ENCODE measurements around the gene SLC39A1. TPM values are rescaled to one million over a fixed set of nuclear protein-coding genes. Genes with fewer than 3 reads are reported as not detected.
A peak's percentile ranks its signal among the peaks of the same experiment; 100 is the strongest.

Gene SLC39A1
- total RNA-seq, 2 donors from 2014 or later: 76.8 to 90.9 TPM

DNA sequence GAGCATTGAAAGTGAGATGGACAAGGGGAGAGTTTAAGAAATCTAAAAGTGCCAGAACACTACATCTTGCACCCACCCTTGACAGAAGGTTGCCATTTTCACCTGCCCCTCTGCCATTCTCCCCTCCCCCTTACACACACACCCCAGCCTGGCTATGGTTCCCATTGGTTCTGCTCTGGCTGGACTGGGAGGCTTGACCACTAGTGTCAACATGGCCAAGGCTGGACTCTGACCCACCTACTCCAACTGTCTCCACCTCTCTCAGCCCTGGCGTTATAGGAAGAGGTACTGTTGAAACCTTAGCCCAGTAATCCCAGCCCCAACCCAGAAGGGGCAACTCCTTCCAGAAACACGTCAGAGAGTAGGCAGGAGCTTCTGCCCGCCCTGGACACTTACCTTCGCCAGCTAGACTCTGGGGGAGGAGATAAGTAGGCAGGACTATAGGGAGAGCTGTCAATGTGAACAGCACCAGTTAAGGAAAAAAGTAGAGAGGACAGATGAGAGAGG lies 9.4 kb downstream of the SLC39A1 start:
- Histone ChIP-seq H3K9ac (ENCODE audit: low read depth in 2 of 2, low read length in 2 of 2) (no peak overlapping the region), H3K4me1 (peaks cover 1% of the 10 kb centered on the region), H3K36me3 (peaks cover 5% of the 10 kb centered on the region), H3K27ac (no peak overlapping the region), H3K9me3 (no peaks in the 10 kb centered on the region), H3K27me3 (no peaks in the 10 kb centered on the region), H3K4me3 (no peak overlapping the region)
- DNase-seq: no peak
- TF ChIP-seq, protein P1, sequence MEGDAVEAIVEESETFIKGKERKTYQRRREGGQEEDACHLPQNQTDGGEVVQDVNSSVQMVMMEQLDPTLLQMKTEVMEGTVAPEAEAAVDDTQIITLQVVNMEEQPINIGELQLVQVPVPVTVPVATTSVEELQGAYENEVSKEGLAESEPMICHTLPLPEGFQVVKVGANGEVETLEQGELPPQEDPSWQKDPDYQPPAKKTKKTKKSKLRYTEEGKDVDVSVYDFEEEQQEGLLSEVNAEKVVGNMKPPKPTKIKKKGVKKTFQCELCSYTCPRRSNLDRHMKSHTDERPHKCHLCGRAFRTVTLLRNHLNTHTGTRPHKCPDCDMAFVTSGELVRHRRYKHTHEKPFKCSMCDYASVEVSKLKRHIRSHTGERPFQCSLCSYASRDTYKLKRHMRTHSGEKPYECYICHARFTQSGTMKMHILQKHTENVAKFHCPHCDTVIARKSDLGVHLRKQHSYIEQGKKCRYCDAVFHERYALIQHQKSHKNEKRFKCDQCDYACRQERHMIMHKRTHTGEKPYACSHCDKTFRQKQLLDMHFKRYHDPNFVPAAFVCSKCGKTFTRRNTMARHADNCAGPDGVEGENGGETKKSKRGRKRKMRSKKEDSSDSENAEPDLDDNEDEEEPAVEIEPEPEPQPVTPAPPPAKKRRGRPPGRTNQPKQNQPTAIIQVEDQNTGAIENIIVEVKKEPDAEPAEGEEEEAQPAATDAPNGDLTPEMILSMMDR (IDR thresholded peaks at IDR 0.05): no peak
- intact Hi-C loops (cut with DNase I): no loop called here

DNA sequence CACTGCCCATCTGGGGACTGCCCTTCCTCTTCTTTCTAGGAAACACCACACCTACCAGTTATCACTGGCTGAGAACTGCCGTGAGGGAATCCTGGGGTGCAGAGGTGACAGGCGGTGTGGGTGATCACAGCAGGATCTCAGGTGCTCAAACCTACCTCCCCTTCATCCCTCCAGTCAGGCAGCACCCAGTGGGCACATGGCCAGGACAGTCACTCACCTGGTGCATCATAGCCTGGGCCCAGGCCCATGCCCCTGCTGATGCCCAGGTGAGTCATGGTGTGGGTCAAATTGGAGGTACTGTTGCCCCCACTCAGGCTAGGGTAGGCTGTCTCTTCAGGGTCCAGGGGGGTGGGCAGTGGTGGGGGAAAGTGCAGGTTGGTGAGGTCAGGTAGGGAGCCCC lies 11.5 kb downstream of the SLC39A1 start:
- Histone ChIP-seq H3K27me3 (no peaks in the 10 kb centered on the region), H3K27ac (no peak overlapping the region), H3K9me3 (no peaks in the 10 kb centered on the region), H3K4me3 (no peak overlapping the region), H3K9ac (ENCODE audit: low read depth in 2 of 2, low read length in 2 of 2) (no peak overlapping the region), H3K36me3 (peaks cover 5% of the 10 kb centered on the region), H3K4me1 (peaks cover 3% of the 10 kb centered on the region)
- no peak for DNase-seq
- intact Hi-C loops (cut with DNase I): no loop called here
- TF ChIP-seq, protein P1 (IDR thresholded peaks at IDR 0.05): no peak

DNA sequence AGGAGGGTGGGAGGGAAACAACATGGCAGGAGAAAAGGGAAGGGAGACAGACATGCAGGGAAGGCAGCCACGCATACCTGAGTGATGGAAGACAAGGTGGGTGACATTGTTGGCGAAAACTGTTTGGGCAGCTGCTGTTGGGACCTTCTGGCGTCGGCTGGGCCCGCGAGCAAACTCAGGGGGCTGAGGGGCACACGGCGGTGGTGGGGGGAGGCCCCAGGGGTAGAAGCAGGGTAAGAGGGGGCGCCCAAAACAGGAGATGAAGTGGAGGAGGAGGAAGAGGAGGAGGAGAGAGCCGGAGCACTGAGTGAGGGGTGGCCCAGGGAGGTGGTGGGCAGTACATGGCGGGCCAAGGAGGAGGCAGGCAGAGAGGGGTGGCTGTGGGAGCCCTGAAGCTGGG lies 12.2 kb downstream of the SLC39A1 start:
- peaks cover 5% of the 10 kb centered on the region for H3K36me3 ChIP-seq

DNA sequence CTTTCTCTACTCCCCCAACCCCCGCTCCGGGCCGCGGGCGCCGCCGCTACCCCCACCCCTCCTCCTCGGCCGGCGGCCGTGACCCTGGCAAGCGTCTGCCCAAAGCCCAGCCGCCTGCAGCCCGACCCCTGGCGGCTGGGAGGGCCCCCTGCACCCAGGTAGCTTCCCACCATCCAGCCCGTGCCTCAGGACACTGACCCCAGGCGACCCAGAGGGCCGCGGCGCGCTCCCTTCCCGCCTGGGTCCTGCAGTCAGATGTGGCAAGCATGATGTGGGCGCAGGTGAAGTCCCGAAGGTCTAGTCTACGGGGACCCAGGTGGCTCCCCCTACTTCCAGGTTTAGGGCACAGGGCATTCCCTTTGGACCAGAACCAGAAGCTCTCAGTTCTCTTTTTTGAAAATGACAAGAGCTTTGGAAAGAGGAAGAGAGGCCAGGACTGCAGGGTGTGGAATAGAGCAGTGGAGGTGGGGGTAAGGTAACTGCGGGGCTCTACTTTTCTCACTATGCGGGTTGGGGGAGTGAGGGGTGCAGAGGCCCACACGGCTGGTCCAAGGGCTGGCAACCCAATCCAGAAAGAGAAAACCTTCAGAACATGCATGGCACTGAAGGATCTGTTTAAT lies 16.6 kb downstream of the SLC39A1 start, which contains the start of gene DENND4B:
DENND4B (minus strand) TSS at position 97 of the 620 bp plus-strand sequence. CDS start 2,344 bp downstream, outside the sequence.
- no peaks in the 10 kb centered on the region for H3K9me3 ChIP-seq
- H3K4me1 ChIP-seq: peaks cover 9% of the 10 kb centered on the region
- H3K9ac ChIP-seq (ENCODE audit: low read depth in 2 of 2, low read length in 2 of 2): peak within 1 kb of the TSS; percentile 90 to 98
- peak; percentile 85 for DNase-seq
- H3K27ac ChIP-seq: peak within 1 kb of the TSS; percentile 96
- H3K27me3 ChIP-seq: no peaks in the 10 kb centered on the region
- TF ChIP-seq, protein P1 (IDR thresholded peaks at IDR 0.05): peak; percentile 93
- H3K36me3 ChIP-seq: no peaks in the 10 kb centered on the region
- peak within 1 kb of the TSS; percentile 93 for H3K4me3 ChIP-seq
- intact Hi-C loops (cut with DNase I): loop anchor here (2.0 kb wide), 1 partner anchor 126 kb away; no protein-coding TSS in a partner anchor

More for the DNA sequence above, 12.2 kb downstream of the SLC39A1 start:
- no peak overlapping the region for H3K9ac ChIP-seq (ENCODE audit: low read depth in 2 of 2, low read length in 2 of 2)
- TF ChIP-seq, protein P1 (IDR thresholded peaks at IDR 0.05): no peak
- DNase-seq: no peak
- intact Hi-C loops (cut with DNase I): no loop called here
- no peaks in the 10 kb centered on the region for H3K9me3 ChIP-seq
- peaks cover 4% of the 10 kb centered on the region for H3K4me1 ChIP-seq
- no peaks in the 10 kb centered on the region for H3K27me3 ChIP-seq
- H3K4me3 ChIP-seq: no peak overlapping the region
- H3K27ac ChIP-seq: no peak overlapping the region

DNA sequence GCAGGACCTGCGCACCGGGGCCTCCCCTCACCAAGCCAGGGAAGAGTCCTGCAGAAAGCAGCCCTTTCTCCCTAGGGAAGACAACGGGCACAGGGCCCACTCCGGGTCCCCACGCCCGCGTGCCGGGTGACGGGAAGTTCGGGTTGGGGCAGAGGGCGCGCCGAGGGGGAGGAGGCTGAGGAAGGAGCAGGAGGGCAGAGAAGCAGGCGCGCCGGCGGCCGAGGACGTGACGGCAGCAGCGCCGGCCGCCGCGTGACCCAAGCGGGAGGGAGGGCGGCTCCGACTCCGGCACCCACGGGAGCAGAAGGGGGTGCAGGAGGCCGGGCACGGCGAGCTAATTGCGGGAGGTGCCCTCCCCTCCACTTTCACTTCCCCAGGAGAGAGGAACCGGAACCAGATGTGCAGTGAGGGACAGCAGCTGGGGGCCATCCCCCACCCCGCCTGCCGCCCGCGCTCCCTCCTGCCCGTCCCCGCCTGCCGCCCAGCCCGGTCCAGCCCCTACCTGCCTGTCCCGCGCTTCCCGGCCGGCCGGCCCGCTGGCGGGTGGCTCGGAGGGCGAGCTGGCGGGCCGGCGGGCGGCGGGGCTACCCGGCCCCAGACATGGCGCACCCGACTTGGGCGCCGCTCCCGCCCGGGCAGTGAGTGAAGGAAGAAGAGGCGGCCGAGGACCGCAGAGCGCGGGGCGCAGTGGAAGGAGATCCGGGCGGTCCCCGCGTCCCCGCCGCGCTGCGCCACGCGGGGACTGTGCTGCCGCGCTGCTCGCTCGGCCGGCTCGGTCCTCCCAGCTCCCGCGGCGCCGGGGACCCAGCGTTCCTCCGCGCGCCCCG lies 17.3 kb downstream of the SLC39A1 start:
- Histone ChIP-seq H3K4me3 (peak overlapping the region; percentile 93), H3K36me3 (no peaks in the 10 kb centered on the region), H3K27me3 (no peaks in the 10 kb centered on the region), H3K27ac (peak overlapping the region; percentile 96), H3K9me3 (no peaks in the 10 kb centered on the region), H3K9ac (ENCODE audit: low read depth in 2 of 2, low read length in 2 of 2) (peak overlapping the region; percentile 90 to 98), H3K4me1 (peaks cover 9% of the 10 kb centered on the region)
- intact Hi-C loops (cut with DNase I): loop anchor here (2.0 kb wide), 1 partner anchor 125 kb away; no protein-coding TSS in a partner anchor
- TF ChIP-seq, protein P1 (IDR thresholded peaks at IDR 0.05): no peak
- peak; percentile 85 for DNase-seq

Data from colonic mucosa (tissue), 4 donors.